ENCODE data around the gene ERBIN. TPM values are rescaled to one million over a fixed set of nuclear protein-coding genes. Genes with fewer than 3 reads are reported as not detected.

Gene ERBIN
- total and polyA plus RNA-seq, 9 of the 15 experiments (the other 6 are each of a cell fraction or from before 2014, with no cell fraction given), result 11.9 to 72.8 (median 41.7) TPM

- TF ChIP-seq HMGXB4 (CRISPR knock-in tag; IDR thresholded peaks at IDR 0.05), result no peak
These were observed 25.9 kb downstream of the ERBIN start (continued) for GRCh38 chr5:65952259-65952658.

GRCh38 chr5:65954200-65954599, 27.8 kb downstream of the ERBIN start:
- intact Hi-C loops (cut with micrococcal nuclease), result no loop called here
- Histone ChIP-seq H3K4me2 (ENCODE audit: insufficient read depth, low read length) (no peak overlapping the region), H3K27ac (ENCODE audit: extremely low read depth, low read depth, low read length) (no peak overlapping the region), H3K9me3 (replicated peaks; ENCODE audit: control insufficient read depth, insufficient read depth, low read depth, low read length) (no peaks in the 10 kb centered on the region; the same call in 1 of the 2 replicates), H3K36me3 (ENCODE audit: control insufficient read depth, insufficient read depth, low read length) (peaks cover 20% of the 10 kb centered on the region; the same call in 2 of the 3 replicates), H3K9ac (ENCODE audit: insufficient read depth in 1 of 2, low read depth in 2 of 2, low read length in 2 of 2) (no peak overlapping the region), H3K27me3 (ENCODE audit: control insufficient read depth in 2 of 2, insufficient read depth in 2 of 2, low read length in 2 of 2) (no peaks in the 10 kb centered on the region), H4K20me1 (replicated peaks; ENCODE audit: control insufficient read depth, insufficient read depth, low read length) (no peaks in the 10 kb centered on the region), H3K9me1 (ENCODE audit: control insufficient read depth, insufficient read depth, low read length) (no peaks in the 10 kb centered on the region), H3K79me2 (ENCODE audit: control insufficient read depth, insufficient read depth, low read length) (peaks cover 86% of the 10 kb centered on the region), H3K4me3 (no peak overlapping the region), H3K4me1 (replicated peaks in 1 of 2; ENCODE audit: control insufficient read depth in 2 of 2, insufficient read depth in 2 of 2, low read length in 2 of 2) (no peaks in the 10 kb centered on the region; a peak in 1 of 5 replicates), H2AFZ (ENCODE audit: low read depth, low read length) (no peak overlapping the region)
- no peak for FAIRE-seq
- ChIA-PET POLR2A (no interaction called here), CTCF (ENCODE audit: low intra/inter-chr PET ratio) (no interaction called here)
- in situ Hi-C loops (cut with MboI), result no loop called here
- no peak for DNase-seq (ENCODE audit: extremely low read depth in 1 of 4, low spot score in 3 of 4)
- BruUV-seq (replicated peaks), result no TSS peak
- WGBS (ENCODE audit: insufficient coverage, low coverage, missing lambda C conversion rate), result 70% methylated on average over 3 of the region's 3 CpGs
- no peak for ATAC-seq
- TF ChIP-seq TARDBP (IDR thresholded peaks at IDR 0.05) (no peak), CBFA2T3 (IDR thresholded peaks at IDR 0.05) (no peak), BCOR (IDR thresholded peaks at IDR 0.05) (no peak)

Measured in K562 (cell line).